ENCODE measurements around the gene ZNF692. TPM values are rescaled to one million over a fixed set of nuclear protein-coding genes. Genes with fewer than 3 reads are reported as not detected.

Gene ZNF692
- total RNA-seq, 1 experiment from 2014 or later, result 59.1 TPM

- H3K9me3 Mint-ChIP-seq, result no peaks in the 10 kb centered on the region
- H3K27ac Mint-ChIP-seq, result peak overlapping the region; percentile 79
- ChIA-PET CTCF (interaction anchor here (1.0 to 1.3 kb wide), 2 partner anchors 8 to 13 kb away, joined by 3 to 4 read pairs; no protein-coding TSS in a partner anchor), POLR2A (no interaction called here)
- no peaks in the 10 kb centered on the region for H3K27me3 Mint-ChIP-seq (ENCODE audit: low read depth)
- H3K4me1 Mint-ChIP-seq, result peaks cover 40% of the 10 kb centered on the region
- DNase-seq (ENCODE audit: low spot score) (no peak), ATAC-seq (no peak)
- H3K4me3 Mint-ChIP-seq, result no peak overlapping the region; the same call in 1 of the 2 replicates
- TF ChIP-seq GTF2I (CRISPR knock-in tag; conservative IDR thresholded peaks at IDR 0.05) (no peak), ELF4 (CRISPR knock-in tag; IDR thresholded peaks at IDR 0.05; ENCODE audit: low read depth) (no peak), PREB (CRISPR knock-in tag; IDR thresholded peaks at IDR 0.05; ENCODE audit: borderline replicate concordance) (no peak), ATF2 (CRISPR knock-in tag; IDR thresholded peaks at IDR 0.05; ENCODE audit: borderline replicate concordance, low read depth) (no peak), NFATC4 (CRISPR knock-in tag; IDR thresholded peaks at IDR 0.05) (no peak), ZNF121 (CRISPR knock-in tag; IDR thresholded peaks at IDR 0.05) (no peak), TEAD1 (CRISPR knock-in tag; IDR thresholded peaks at IDR 0.05) (no peak), AFF4 (CRISPR knock-in tag; IDR thresholded peaks at IDR 0.05; ENCODE audit: borderline replicate concordance) (no peak), USF1 (CRISPR knock-in tag; IDR thresholded peaks at IDR 0.05) (no peak), FOXP1 (CRISPR knock-in tag; IDR thresholded peaks at IDR 0.05; ENCODE audit: borderline replicate concordance) (no peak), JAZF1 (CRISPR knock-in tag; IDR thresholded peaks at IDR 0.05) (no peak), TEAD4 (CRISPR knock-in tag; IDR thresholded peaks at IDR 0.05) (no peak), CBFB (CRISPR knock-in tag; IDR thresholded peaks at IDR 0.05; ENCODE audit: low read depth) (no peak), RELA (CRISPR knock-in tag; IDR thresholded peaks at IDR 0.05; ENCODE audit: borderline replicate concordance) (no peak), NR1H2 (CRISPR knock-in tag; IDR thresholded peaks at IDR 0.05) (no peak), CTCF (IDR thresholded peaks at IDR 0.05) (no peak)
- peaks cover 41% of the 10 kb centered on the region for H3K36me3 Mint-ChIP-seq
Observed at GRCh38 chr1:248820041-248820585, 38.8 kb downstream of the ZNF692 start.
